Epithelial cell of prostate (primary cell): Measurements from ENCODE around the gene MYD88.
"Not testable (repeated sequence)": the region's sequence is repeated elsewhere in the genome, so short reads cannot be mapped to it uniquely, and the experiment has no call there.

Source experiments
- DNase-seq: peaks from one replicate; pipeline ENCODE4 v3.0.0-alpha.2; 2011; ENCODE audit warnings: low read depth, low spot score
- H3K27ac ChIP-seq: fragments of 450-650 bp; 2 replicates; pipeline ENCODE4 v1.5.1; 2017; ENCODE audit warnings: mild to moderate bottlenecking

MYD88 gene

GRCh38 chr3:38124324-38125122, 13.9 kb upstream of the MYD88 start:
- no peak for DNase-seq
- H3K27ac ChIP-seq = no peak overlapping the region

DNA sequence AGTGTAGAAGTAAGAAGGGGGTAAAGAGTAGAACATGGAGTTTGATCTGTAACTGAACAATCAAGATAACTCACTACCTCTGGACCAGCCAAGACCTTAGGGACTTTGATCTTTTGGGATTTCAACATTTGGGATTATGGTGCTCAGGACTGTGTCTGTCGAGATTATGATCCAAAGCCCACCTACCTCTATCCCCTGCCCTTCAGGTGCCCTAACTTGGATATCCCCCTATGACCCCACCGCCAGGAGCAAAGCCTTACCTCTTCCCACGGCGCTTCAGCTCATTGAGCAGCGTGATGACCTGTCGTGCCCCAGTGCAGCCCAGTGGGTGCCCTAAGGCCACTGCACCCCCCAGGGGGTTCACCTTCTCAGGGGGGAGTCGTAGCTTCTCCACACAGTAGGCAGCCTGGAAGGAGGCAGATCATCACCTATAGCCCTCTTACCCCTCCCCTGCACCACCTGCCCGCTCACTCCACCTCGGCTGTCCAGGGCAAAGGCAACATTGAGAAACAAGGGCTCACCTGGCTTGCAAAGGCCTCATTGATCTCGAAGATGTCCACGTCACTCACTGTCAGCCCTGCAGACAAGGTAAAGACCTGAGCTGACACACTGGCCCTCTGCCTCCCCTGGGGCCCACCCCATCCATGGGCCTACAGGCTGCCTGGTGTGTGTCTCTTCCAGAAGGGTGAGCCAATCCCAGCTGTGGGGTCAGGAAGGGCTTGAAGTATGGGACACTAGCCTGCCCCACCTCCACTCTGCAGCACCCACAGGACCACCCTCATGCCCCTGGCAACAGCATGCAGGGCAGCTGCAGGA, 12.9 kb upstream of the MYD88 start:
- no peak overlapping the region for H3K27ac ChIP-seq
- DNase-seq = no peak

- DNase-seq = no peak
Measured at GRCh38 chr3:38126121-38126892, 12.2 kb upstream of the MYD88 start.

DNA sequence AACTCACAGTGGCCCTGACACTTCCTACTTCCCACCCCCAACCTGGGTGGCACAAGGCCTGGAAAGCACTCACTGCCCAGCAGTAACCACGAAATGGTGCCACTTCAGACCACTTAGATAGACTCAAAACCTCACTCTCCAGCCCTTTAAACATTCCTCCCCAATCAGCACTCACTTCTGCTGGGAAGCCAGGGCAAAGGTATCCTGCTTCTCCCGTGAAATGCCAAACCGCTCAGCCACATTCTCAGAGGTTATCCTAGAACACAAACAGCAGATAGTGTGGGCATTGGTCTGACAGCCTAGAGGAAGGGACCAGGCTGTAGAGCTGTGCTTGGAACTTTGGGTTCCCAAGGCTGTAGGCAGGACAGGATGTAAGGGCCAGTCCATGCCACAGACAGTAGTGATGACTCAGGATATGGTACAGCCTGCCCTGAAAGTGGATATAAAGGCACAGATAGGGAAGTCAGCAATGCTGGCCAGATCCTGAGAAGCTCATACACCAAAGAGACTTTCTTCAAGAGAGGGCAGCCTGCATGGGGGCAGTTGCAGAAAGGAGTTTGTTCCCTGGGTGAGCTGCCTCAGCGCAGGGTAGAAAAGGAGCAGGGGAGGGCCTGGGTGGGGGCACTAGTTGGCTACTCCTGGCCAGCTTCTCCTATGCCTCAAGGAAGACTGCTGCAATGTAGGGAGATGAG, 10.7 kb upstream of the MYD88 start:
- DNase-seq = no peak

More at GRCh38 chr3:38126121-38126892, 12.2 kb upstream of the MYD88 start:
- no peak overlapping the region for H3K27ac ChIP-seq

GRCh38 chr3:38128303-38128655, 10.2 kb upstream of the MYD88 start:
- no peak for DNase-seq
- H3K27ac ChIP-seq = no peak overlapping the region

More for the DNA sequence above, 10.7 kb upstream of the MYD88 start:
- no peak overlapping the region for H3K27ac ChIP-seq

GRCh38 chr3:38129058-38129457, 9.4 kb upstream of the MYD88 start:
- DNase-seq = no peak
- no peak overlapping the region for H3K27ac ChIP-seq

DNA sequence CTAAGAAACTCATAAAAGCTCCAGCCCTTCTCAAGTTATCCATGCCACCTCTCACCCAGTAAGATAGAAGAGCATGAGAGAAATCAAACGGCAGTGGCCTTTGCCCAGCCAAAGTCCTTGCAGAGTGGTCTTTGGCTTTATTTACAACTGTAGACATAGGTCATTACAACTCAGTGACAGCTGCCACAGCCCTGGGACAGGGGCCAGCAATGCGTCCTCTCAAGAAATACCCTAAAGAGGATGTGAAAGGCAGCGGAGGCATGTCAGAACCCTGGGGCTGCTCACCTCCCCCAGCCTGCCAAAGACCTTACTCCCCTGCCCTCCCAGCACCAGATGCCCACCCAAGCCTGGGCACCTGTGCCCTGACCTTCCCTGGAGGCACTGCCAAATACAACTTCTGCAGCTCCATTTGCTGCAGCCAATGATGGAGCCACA, 7.8 kb upstream of the MYD88 start:
- no peak for DNase-seq
- H3K27ac ChIP-seq = no peak overlapping the region

- DNase-seq = no peak
Measured at GRCh38 chr3:38131621-38132369, 6.7 kb upstream of the MYD88 start.

DNA sequence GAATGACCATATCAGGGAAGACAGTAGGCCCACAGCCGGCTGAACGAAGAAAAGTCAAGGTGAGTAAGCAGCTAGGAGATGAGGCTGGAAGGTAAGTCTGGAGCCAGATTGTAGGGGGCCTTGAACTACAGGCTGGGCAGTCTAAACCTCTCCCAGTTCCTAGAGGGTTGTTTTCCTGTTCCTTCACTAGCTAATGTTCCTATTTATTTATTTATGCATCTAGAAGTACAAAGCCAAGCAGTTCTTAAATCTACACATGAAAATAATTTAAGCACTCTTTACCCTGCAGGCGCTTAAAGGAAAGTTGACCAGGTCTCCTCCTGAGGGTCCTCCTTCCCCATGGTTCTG, 5.3 kb upstream of the MYD88 start:
- H3K27ac ChIP-seq = peak overlapping the region; percentile 53
- DNase-seq = no peak

More at GRCh38 chr3:38131621-38132369, 6.7 kb upstream of the MYD88 start:
- H3K27ac ChIP-seq = no peak overlapping the region

GRCh38 chr3:38133557-38134405, 4.7 kb upstream of the MYD88 start:
- H3K27ac ChIP-seq = peak overlapping the region; percentile 53
- no peak for DNase-seq

DNA sequence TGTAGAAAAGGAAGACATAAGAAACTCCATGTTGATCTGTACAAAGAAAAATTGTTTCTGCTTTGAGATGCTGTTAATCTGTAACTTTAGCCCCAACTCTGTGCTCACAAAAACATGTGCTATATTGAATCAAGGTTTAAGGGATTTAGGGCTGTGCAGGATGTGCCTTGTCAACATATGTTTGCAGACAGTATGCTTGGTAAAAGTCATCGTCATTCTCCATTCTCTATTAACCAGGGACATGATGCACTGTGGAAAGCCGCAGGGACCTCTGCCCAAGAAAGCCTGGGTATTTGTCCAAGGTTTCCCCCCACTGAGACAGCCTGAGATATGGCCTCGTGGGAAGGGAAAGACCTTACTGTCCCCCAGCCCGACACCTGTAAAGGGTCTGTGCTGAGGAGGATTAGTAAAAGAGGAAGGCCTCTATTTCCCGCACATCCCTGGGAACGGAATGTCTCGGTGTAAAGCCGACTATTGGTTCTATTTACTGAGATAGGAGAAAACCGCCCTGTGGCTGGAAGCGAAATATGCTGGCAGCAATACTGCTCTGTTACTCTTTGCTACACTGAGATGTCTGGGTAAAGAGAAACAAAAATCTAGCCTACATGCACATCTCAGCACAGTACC, 3.8 kb upstream of the MYD88 start:
- not testable (repeated sequence) for H3K27ac ChIP-seq

GRCh38 chr3:38135621-38136277, 2.7 kb upstream of the MYD88 start:
- peak overlapping the region; percentile 90 for H3K27ac ChIP-seq
- DNase-seq = not testable (repeated sequence)

More for the DNA sequence above, 3.8 kb upstream of the MYD88 start:
- DNase-seq = not testable (repeated sequence)

- no peak for DNase-seq
- H3K27ac ChIP-seq = peak overlapping the region; percentile 90
Measured at GRCh38 chr3:38136393-38136776, 2.1 kb upstream of the MYD88 start.

GRCh38 chr3:38136777-38137614, 1.5 kb upstream of the MYD88 start, which contains the start of gene ACAA1:
TSS of gene ACAA1 (minus strand) at chr3:38137127. CDS start at chr3:38137035, 92 bp downstream.
- peak within 1 kb of the TSS; percentile 90 for H3K27ac ChIP-seq
- peak; percentile 92 for DNase-seq

- DNase-seq = no peak
- H3K27ac ChIP-seq = peak overlapping the region; percentile 90
Measured at GRCh38 chr3:38137615-38138348, 679 bp upstream of the MYD88 start.

DNA sequence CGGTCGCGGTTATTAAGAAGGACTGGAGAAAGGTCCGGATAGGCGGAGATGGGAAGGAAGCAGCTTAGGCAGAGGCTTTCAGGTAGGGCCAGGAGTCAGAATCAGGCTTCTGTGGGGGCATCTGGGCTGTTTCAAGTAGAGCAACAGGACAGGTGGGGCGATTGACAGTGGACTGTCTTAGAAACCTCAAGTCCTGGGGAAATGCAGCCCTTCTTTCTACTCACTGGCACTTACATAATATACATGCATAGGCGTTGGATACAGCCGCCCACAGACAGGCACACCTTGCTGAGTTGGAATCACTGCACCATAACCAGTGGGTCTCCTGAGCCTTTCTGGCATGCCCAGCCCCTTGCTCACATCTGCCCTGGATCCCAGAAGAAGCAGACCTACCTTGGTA, 730 bp downstream of the MYD88 start:
- peak overlapping the region; percentile 90 for H3K27ac ChIP-seq
- no peak for DNase-seq
